LNCaP clone FGC (cell line): ENCODE results near the gene DDX4.
"Not testable (repeated sequence)": the region's sequence is repeated elsewhere in the genome, so short reads cannot be mapped to it uniquely, and the experiment has no call there.

Experiments used
- DNase-seq: peaks from one replicate; pipeline ENCODE4 v3.0.0-alpha.2; 2011; ENCODE audit warnings: low read depth
- H3K4me3 ChIP-seq: 2 replicates; pipeline ENCODE4 v1.5.1; 2011; ENCODE audit warnings: mild to moderate bottlenecking, low read depth, low read length, control low read depth
- CTCF ChIP-seq: IDR thresholded peaks from 2 replicates; pipeline ENCODE4 v1.5.1; 2012; ENCODE audit warnings: mild to moderate bottlenecking; ENCODE audit not compliant: control insufficient read depth, insufficient read depth; ENCODE audit errors: extremely low read depth

The DDX4 gene

GRCh38 chr5:55750063-55750462 lies 12.2 kb downstream of the DDX4 start:
- no peak for DNase-seq
- no peak overlapping the region for H3K4me3 ChIP-seq
- no peak for TF ChIP-seq CTCF

GRCh38 chr5:55750499-55750898 lies 12.6 kb downstream of the DDX4 start:
- no peak for DNase-seq
- no peak for TF ChIP-seq CTCF
- H3K4me3 ChIP-seq = no peak overlapping the region

GRCh38 chr5:55758231-55758630 lies 20.4 kb downstream of the DDX4 start:
- no peak overlapping the region for H3K4me3 ChIP-seq
- TF ChIP-seq CTCF = no peak
- no peak for DNase-seq

- H3K4me3 ChIP-seq = no peak overlapping the region
- TF ChIP-seq CTCF = no peak
- DNase-seq = no peak
Observed at GRCh38 chr5:55758714-55759113, 20.9 kb downstream of the DDX4 start.

GRCh38 chr5:55761721-55762120 lies 23.9 kb downstream of the DDX4 start:
- not testable (repeated sequence) for DNase-seq

GRCh38 chr5:55763746-55764420 lies 26.0 kb downstream of the DDX4 start:
- DNase-seq = no peak
- H3K4me3 ChIP-seq = no peak overlapping the region
- no peak for TF ChIP-seq CTCF

More at GRCh38 chr5:55761721-55762120, 23.9 kb downstream of the DDX4 start:
- not testable (repeated sequence) for H3K4me3 ChIP-seq

GRCh38 chr5:55768279-55768678 lies 30.4 kb downstream of the DDX4 start:
- no peak for DNase-seq
- TF ChIP-seq CTCF = no peak
- H3K4me3 ChIP-seq = no peak overlapping the region
